ENCODE data around the gene RIMKLA.

DNA sequence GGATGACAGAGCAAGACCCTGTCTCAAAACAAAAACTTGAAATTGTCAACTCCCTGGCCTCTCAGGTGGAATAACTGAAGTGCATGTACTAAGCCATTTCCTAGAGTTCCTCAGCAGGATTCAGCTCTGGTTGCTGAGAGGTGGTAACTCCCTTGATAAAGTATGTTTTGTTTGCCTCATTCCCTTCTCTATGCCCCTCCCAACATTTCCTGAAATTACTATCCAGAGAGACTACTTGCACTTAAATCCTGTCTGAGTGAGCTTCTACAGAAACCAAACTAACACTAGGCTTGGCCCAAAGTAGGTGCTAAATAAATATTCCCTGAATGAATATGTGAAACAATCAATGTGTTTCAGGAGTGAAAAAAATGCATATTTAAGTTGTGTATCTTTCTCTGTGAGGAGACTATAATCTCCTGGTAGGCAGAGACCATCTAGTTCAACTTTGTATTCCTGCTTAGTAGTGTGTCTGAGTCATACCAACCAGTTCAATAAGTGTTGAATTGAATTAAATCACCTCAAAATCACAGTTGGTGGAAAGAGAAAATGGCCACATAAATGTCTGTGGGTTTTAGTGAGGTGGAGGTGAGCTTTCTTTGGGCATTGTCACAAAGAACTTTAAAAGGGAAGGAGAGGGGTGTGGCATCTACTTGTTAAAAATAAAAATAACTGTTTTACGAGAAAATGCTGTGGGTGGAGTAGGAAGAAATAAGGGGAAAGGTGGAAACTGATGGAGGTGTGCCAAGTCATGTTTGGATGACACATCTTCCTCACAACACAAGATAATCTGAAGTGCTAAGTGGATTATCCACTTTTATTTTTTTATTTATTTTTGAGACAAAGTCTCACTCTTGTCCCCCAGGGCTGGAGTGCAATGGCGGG lies 12.6 kb downstream of the RIMKLA start:
- TF ChIP-seq, protein P1, sequence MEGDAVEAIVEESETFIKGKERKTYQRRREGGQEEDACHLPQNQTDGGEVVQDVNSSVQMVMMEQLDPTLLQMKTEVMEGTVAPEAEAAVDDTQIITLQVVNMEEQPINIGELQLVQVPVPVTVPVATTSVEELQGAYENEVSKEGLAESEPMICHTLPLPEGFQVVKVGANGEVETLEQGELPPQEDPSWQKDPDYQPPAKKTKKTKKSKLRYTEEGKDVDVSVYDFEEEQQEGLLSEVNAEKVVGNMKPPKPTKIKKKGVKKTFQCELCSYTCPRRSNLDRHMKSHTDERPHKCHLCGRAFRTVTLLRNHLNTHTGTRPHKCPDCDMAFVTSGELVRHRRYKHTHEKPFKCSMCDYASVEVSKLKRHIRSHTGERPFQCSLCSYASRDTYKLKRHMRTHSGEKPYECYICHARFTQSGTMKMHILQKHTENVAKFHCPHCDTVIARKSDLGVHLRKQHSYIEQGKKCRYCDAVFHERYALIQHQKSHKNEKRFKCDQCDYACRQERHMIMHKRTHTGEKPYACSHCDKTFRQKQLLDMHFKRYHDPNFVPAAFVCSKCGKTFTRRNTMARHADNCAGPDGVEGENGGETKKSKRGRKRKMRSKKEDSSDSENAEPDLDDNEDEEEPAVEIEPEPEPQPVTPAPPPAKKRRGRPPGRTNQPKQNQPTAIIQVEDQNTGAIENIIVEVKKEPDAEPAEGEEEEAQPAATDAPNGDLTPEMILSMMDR (conservative IDR thresholded peaks at IDR 0.05; ENCODE audit: low read depth in 2 of 2): no peak
- no peak for TF ChIP-seq JUNB (IDR thresholded peaks at IDR 0.05; ENCODE audit: unreplicated experiment)
- no peak for TF ChIP-seq EZH2phosphoT487 (IDR thresholded peaks at IDR 0.05; ENCODE audit: unreplicated experiment)
- TF ChIP-seq EZH2 (IDR thresholded peaks at IDR 0.05; ENCODE audit: low read depth, unreplicated experiment): no peak
- TF ChIP-seq POLR2AphosphoS5 (IDR thresholded peaks at IDR 0.05; ENCODE audit: low read depth): no peak
- TF ChIP-seq, protein P2, sequence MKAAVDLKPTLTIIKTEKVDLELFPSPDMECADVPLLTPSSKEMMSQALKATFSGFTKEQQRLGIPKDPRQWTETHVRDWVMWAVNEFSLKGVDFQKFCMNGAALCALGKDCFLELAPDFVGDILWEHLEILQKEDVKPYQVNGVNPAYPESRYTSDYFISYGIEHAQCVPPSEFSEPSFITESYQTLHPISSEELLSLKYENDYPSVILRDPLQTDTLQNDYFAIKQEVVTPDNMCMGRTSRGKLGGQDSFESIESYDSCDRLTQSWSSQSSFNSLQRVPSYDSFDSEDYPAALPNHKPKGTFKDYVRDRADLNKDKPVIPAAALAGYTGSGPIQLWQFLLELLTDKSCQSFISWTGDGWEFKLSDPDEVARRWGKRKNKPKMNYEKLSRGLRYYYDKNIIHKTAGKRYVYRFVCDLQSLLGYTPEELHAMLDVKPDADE (IDR thresholded peaks at IDR 0.05): no peak
- TF ChIP-seq, protein P3, sequence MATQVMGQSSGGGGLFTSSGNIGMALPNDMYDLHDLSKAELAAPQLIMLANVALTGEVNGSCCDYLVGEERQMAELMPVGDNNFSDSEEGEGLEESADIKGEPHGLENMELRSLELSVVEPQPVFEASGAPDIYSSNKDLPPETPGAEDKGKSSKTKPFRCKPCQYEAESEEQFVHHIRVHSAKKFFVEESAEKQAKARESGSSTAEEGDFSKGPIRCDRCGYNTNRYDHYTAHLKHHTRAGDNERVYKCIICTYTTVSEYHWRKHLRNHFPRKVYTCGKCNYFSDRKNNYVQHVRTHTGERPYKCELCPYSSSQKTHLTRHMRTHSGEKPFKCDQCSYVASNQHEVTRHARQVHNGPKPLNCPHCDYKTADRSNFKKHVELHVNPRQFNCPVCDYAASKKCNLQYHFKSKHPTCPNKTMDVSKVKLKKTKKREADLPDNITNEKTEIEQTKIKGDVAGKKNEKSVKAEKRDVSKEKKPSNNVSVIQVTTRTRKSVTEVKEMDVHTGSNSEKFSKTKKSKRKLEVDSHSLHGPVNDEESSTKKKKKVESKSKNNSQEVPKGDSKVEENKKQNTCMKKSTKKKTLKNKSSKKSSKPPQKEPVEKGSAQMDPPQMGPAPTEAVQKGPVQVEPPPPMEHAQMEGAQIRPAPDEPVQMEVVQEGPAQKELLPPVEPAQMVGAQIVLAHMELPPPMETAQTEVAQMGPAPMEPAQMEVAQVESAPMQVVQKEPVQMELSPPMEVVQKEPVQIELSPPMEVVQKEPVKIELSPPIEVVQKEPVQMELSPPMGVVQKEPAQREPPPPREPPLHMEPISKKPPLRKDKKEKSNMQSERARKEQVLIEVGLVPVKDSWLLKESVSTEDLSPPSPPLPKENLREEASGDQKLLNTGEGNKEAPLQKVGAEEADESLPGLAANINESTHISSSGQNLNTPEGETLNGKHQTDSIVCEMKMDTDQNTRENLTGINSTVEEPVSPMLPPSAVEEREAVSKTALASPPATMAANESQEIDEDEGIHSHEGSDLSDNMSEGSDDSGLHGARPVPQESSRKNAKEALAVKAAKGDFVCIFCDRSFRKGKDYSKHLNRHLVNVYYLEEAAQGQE (IDR thresholded peaks at IDR 0.05; ENCODE audit: unreplicated experiment): no peak
- no peak for TF ChIP-seq CREB1 (CRISPR knock-in tag; IDR thresholded peaks at IDR 0.05; ENCODE audit: low read depth)

All from GM23338 (cell line).